NCI-H82 treated with DMSO at 0.1 percent for 48 hours (cell line): ENCODE measurements around the gene FRMPD3.
"Not testable (repeated sequence)": the region's sequence is repeated elsewhere in the genome, so short reads cannot be mapped to it uniquely, and the experiment has no call there.

Experiments
- DNase-seq: peaks from one replicate; lab custom pipeline; 2025; ENCODE audit not compliant: unreplicated experiment; lab: John Stamatoyannopoulos, UW

The FRMPD3 gene

GRCh38 chrX:107448998-107449835 is at the start of gene FRMPD3:
TSS of gene FRMPD3 (plus strand) at chrX:107449652. CDS start at chrX:107526589, 76,937 bp downstream.
- DNase-seq: no peak

DNA sequence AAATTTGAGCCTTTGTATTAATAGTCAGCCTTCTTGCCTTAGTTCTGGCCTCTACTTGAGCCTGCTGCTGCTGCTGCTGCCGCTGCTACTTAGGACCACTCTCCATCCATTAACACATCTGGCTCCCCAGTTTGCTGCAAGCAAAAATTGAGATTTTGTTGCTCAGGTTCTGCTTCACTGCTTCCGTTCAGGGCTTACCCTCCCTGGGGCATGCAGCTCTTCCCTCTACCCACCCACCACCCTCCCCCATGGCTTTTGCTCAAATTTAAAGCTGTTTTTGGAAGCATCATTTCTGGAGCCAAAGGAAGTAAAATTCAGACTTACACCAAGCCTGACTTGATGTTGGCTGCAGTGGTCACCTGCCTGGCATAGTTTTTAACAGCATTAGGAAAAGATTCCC is 28.9 kb upstream of the FRMPD3 start:
- DNase-seq: no peak

- no peak for DNase-seq
Measured at GRCh38 chrX:107421337-107421861, 28.1 kb upstream of the FRMPD3 start.

- no peak for DNase-seq
Measured at GRCh38 chrX:107429090-107429489, 20.4 kb upstream of the FRMPD3 start.

GRCh38 chrX:107440187-107440586 is 9.3 kb upstream of the FRMPD3 start:
- no peak for DNase-seq

DNA sequence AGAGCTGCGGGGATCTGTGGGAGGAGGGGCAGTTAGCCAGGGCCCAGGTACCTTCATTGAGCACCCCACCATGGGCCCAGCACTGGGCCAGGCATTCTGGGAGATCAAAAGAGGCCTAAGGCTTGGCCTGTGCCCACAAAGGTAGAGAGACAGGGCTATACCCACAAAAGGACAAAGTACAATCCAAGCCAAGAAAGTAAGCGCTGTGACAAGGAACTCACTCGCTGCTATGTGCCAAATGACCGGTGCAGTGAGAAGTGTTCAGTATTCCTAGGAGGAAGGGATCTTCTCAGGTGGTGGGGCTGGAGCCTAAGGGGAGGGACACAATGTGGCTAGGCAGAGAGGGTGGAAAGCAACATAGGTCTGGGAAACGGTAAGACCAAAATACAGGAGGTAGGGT is 8.8 kb upstream of the FRMPD3 start:
- DNase-seq: no peak

GRCh38 chrX:107442914-107443527 is 6.4 kb upstream of the FRMPD3 start:
- DNase-seq: no peak

DNA sequence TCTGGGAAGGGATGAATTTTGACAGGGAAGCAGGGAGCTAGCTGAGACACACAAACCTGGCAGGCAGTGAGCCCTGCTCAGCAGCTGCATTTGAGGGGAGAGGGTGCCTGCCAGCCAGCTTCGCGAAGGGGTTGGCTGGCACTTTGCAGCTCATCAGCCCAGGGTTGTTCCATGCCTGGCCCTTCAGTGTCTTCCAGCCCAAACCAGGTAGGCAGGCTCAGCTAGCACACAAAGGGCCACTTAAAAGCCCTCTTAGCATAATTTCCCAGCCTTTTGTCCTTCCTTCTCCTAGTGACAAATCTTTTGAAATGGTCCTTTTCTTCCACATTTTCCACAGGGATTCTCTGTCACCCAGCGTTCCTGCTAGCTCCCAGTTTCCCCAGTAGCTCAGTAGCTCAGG is 4.3 kb upstream of the FRMPD3 start:
- no peak for DNase-seq

DNA sequence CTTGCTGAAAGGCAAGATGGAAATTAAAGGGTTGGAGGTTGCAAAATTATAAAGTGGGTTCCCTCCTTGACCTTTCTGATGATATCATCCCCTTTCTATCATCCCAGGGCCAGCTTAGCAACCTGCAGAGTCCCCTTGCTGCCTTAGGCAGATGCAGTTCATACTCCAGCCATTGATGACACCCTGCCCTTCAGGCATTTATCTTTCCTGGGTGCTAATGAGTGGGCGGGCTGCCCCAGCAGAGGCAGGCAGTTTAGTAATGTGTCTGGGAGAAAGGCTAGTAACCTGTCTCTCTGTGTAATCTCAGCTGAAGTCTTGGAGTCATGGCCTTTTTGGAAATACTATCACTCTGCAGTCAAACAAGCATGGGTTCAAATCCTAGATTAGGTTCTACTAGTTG is 3.8 kb upstream of the FRMPD3 start:
- DNase-seq: no peak

GRCh38 chrX:107447642-107448041 is 1.8 kb upstream of the FRMPD3 start:
- DNase-seq: no peak

DNA sequence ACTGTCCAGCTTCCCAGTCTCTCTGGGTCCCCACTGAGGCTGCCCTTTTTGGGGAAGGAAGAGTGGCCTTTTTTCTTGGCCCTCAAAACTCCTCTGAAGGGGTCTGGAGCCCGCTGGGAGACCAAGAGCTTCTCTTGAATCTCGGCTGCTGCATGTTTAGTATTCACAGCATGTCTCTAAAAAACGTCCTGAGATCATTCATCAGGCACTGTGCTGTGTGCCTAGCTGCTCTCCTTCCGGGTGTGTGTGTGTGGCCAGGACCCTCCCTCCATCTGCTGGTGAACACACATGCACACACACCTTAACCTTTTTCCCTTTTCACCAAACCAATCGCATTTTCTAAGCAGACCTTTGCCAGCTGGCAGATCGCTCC is 841 bp upstream of the FRMPD3 start:
- no peak for DNase-seq

- DNase-seq: no peak
Measured at GRCh38 chrX:107450823-107451509, 1.5 kb downstream of the FRMPD3 start.

DNA sequence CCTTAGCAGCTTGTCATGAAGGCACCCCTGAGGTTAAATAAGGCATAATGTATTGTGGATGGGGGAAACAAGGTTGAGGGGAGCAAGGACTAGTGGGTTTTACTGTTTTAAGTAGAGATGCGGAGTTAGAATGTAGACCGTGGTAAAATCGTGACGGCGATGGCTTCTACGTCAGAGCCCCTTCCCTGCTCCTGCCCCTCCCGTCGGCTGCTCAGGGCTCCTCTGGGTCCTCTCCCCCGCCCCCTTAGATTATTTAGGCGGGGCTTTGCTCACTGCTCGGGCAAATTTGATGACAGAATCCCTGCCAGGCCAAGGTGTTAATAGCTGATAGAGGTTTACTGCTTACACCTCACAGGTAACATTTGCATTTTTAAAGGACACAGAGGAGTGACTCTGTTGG is 2.3 kb downstream of the FRMPD3 start:
- DNase-seq: no peak

GRCh38 chrX:107452581-107452980 is 3.1 kb downstream of the FRMPD3 start:
- no peak for DNase-seq

DNA sequence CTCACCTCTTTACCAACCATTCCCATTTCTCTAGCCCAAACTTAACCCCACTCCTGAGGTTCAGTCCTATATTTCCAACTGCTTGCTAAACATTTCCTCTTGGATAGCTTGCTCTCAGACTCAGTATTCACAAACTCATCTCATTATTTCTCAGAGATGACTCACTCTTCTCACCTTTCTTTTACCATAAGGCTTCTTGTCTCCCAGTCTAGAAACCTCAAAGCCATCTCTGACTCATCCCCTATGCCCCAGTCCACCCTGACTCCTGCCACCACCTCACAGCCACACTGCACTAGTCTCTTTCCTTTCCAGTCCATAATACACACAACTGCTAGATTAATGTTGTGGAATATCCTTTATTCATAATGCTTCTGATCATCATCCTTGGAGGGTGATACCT is 4.8 kb downstream of the FRMPD3 start:
- no peak for DNase-seq

GRCh38 chrX:107457289-107457688 is 7.8 kb downstream of the FRMPD3 start:
- DNase-seq: no peak

DNA sequence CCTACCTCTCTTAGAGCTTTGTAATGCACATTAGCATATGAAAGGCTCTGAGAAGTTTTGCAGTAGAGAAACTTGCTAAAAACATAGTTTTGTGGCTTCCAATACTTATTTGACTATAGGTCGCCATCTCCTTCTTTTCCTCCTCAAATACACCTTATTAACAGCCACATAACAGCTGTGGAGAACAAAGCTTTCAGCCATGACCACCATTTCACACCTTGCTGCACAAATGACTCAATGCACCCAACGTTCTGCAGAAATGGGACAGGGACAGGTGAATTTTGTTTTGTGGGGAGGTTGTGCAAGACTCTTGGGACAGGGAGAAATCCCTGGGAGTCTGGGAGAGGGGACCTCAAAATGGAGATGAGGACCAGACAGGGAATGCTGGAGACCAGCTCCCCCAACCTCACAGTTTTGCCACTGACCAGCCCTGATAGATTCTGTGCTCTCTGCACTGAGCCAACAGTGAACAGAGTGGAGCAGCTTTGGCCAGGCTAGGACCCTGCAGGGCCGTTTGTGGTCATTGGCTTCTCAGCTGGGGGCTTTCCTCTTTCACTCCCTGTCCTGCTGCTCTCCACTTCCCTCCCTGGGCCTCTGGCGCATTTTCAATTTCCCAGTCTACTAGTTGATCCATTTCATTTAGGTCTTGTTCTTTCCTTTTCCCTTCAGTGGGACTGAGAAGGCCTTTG is 16.6 kb downstream of the FRMPD3 start:
- DNase-seq: no peak

- no peak for DNase-seq
Measured at GRCh38 chrX:107467271-107467670, 17.8 kb downstream of the FRMPD3 start.

DNA sequence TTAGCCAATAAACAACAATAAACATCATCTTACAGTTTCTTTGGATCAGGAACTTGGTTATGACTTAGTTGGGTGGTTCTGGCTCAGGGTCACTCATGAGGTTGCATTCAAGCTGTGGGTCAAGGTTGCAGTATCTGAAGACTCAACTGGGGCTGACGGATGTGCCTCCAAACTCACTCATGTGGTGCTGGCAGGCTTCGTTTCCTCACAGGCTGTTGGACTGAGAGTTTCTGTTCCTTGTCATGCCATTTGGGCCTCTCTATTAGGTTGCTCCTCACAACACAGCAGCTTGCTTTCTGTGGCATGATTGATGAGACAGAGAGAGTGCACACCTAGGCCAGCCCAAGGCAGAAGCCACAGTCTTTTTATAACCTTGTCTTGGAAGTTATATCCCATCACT is 20.7 kb downstream of the FRMPD3 start:
- DNase-seq: no peak

DNA sequence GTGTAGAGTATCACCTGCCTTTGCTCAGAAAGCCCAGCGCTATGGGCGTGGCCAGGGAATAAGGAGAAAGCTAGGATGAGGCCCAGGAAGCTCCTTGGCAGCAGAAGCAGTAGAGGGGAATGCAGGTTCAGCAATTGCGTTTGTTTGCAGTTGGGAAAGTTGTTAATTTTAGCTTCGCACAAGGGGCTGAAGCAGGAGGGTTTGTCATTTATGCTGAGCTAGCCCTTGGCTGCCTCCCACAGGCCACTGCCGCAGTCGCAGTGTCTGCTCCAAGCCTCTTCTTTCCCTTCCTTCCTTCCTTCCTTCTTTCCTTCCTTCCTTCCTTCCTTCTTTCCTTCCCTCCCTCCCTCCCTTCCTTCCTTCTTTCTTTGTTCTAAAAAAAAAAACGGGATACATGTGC is 21.5 kb downstream of the FRMPD3 start:
- no peak for DNase-seq

DNA sequence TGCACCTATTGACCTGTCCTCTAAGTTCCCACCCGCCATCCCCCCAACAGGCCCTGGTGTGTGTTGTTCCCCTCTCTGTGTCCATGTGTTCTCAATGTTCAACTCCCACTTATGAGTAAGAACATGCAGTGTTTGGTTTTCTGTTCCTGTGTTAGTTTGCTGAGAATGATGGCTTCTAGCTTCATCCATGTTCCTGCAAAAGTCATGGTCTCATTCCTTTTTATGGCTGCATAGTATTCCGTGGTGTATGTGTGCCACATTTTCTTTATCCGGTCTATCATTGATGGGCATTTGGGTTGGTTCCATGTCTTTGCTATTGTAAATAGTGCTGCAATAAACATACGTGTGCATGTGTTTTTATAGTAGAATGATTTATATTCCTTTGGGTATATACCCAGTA is 22.0 kb downstream of the FRMPD3 start:
- DNase-seq: not testable (repeated sequence)
